ENCODE data around the gene CROCC2.

DNA sequence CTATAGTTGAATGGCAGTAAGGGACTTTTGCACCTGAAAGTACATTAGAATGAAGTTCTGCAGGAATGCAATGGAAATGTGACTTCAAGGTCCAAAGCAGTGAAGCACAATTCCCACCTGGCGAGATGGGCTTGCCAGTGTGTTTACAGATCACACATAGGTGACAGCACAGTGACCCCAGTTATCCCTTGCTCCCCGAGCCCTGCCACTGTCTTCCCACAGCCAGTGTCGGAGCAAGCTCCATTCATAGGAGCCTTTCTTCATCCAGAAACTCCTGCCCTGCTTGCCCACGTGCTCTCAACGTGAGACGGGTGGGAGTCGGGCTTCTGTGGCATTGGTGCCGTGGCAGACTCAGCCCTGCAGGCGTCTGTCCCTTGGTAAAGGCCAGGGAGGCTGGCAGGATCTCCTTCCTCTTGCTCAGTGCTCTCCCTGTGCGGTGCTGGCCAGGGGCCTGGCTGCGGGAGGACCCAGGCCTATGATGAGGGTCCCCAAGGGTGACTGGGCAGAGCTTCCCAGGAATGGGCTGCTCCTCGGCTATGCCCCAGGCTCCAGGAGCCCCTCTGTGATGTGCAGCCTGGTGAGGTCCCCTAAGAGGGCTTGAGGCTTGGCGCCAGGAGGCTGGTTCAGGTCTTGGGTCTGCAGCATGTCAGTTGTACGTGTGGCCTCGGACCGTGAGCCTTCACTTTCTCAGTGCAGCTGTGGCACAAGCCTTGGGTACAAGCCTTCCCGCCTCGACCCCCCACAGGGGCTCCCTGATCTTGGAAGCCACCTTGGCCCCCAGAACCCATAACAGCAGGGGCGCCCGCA is 132.4 kb downstream of the CROCC2 start:
- TF ChIP-seq, protein P1, sequence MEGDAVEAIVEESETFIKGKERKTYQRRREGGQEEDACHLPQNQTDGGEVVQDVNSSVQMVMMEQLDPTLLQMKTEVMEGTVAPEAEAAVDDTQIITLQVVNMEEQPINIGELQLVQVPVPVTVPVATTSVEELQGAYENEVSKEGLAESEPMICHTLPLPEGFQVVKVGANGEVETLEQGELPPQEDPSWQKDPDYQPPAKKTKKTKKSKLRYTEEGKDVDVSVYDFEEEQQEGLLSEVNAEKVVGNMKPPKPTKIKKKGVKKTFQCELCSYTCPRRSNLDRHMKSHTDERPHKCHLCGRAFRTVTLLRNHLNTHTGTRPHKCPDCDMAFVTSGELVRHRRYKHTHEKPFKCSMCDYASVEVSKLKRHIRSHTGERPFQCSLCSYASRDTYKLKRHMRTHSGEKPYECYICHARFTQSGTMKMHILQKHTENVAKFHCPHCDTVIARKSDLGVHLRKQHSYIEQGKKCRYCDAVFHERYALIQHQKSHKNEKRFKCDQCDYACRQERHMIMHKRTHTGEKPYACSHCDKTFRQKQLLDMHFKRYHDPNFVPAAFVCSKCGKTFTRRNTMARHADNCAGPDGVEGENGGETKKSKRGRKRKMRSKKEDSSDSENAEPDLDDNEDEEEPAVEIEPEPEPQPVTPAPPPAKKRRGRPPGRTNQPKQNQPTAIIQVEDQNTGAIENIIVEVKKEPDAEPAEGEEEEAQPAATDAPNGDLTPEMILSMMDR (IDR thresholded peaks at IDR 0.05 in 4 of 5, conservative IDR thresholded peaks at IDR 0.05 in 1 of 5) = no peak
- TF ChIP-seq POLR2A (IDR thresholded peaks at IDR 0.05) = no peak
